HepG2 (cell line): Measurements from ENCODE around the gene KIF26B. TPM values are rescaled to one million over a fixed set of nuclear protein-coding genes. Genes with fewer than 3 reads are reported as not detected.

Source experiments
- ATAC-seq: fragments of 200-7000 bp; cut with Tn5 transposase; 3 replicates; pipeline ENCODE4 v1.9.1; 2020; ENCODE audit warnings: mild to moderate bottlenecking, moderate library complexity
- BruUV-seq: library from RNA; stranded (reverse); fragments of 400-500 nt; replicated peaks from 2 replicates; lab custom pipeline; 2021; lab: Mats Ljungman, UMichigan
- CTCF ChIA-PET: fragments of 300-600 bp; formaldehyde crosslinking; extraction: SDS; loops from one replicate; lab custom pipeline; 2021; ENCODE audit warnings: low total read pairs, inconsistent platforms, low intra/inter-chr PET ratio; lab: Yijun Ruan, JAX
- POLR2A ChIA-PET: fragments of 350-600 bp; sonication (Branson Sonifier 250); formaldehyde crosslinking; loops from one replicate; lab custom pipeline; 2020; ENCODE audit warnings: antibody characterized with exemption, inconsistent platforms; lab: Yijun Ruan, JAX
- DNase-seq: peaks from one replicate; pipeline ENCODE4 v3.0.0-alpha.2; 2015; ENCODE audit warnings: low spot score
- FAIRE-seq: peaks from 3 replicates; lab custom pipeline; 2011; peaks lifted over from hg19 to GRCh38; lab: Jason Lieb, UNC
- H2AFZ ChIP-seq: one replicate; pipeline ENCODE4 v1.6.1; 2011; ENCODE audit warnings: low read length, inconsistent platforms
- H3K27ac ChIP-seq: fragments of 300-600 bp; 3 replicates; pipeline ENCODE4 v1.8.0; 2011; ENCODE audit warnings: mixed run types, mild to moderate bottlenecking, mixed read lengths, low read length, inconsistent platforms; ENCODE audit not compliant: insufficient read depth; ENCODE audit errors: extremely low read length
- H3K27me3 ChIP-seq, 2 experiments: fragments of 200-600 bp in 1 of 2; 2 replicates in 1 of 2; 3 replicates in 1 of 2; pipeline versions ENCODE4 v1.6.0 to v1.8.0; 2011; ENCODE audit warnings: low read length in 2 of 2, mild to moderate bottlenecking in 2 of 2, moderate library complexity in 2 of 2, inconsistent platforms in 1 of 2; ENCODE audit not compliant: insufficient read depth in 2 of 2, control insufficient read depth in 1 of 2
- H3K36me3 ChIP-seq, 2 experiments: fragments of 200-600 bp in 1 of 2; replicated peaks in 1 of 2; 2 replicates in 1 of 2; 3 replicates in 1 of 2; pipeline versions ENCODE4 v1.5.1 to v1.8.0; 2011; ENCODE audit warnings: low read length in 2 of 2, inconsistent platforms in 1 of 2; ENCODE audit not compliant: insufficient read depth in 2 of 2, control insufficient read depth in 1 of 2
- H3K4me1 ChIP-seq: 2 replicates; pipeline ENCODE4 v1.5.1; 2012; ENCODE audit warnings: low read length, inconsistent platforms; ENCODE audit not compliant: insufficient read depth
- H3K4me2 ChIP-seq: 2 replicates; pipeline ENCODE4 v1.6.0; 2011; ENCODE audit warnings: low read depth, low read length, inconsistent platforms
- H3K4me3 ChIP-seq, 3 experiments: fragments of 200-600 bp in 1 of 3; sonication (generic), shearing (Covaris generic) in 1 of 3; replicated peaks in 1 of 3; 2 replicates each; pipeline ENCODE4 v1.5.1; 2011 to 2016; ENCODE audit warnings: low read length in 3 of 3, inconsistent platforms in 2 of 3, low read depth in 2 of 3, mild to moderate bottlenecking in 2 of 3, control low read depth in 1 of 3, mixed read lengths in 1 of 3; ENCODE audit not compliant: insufficient read depth in 1 of 3
- H3K79me2 ChIP-seq: one replicate; pipeline ENCODE4 v1.6.1; 2011; ENCODE audit warnings: low read length, inconsistent platforms; ENCODE audit not compliant: insufficient read depth
- H3K9ac ChIP-seq: 2 replicates; pipeline ENCODE4 v1.6.0; 2011; ENCODE audit warnings: mild to moderate bottlenecking, low read depth, low read length, inconsistent platforms; ENCODE audit not compliant: insufficient read depth
- H3K9me3 ChIP-seq: 2 replicates; pipeline ENCODE4 v1.5.1; 2012; ENCODE audit warnings: mild to moderate bottlenecking, low read length
- H4K20me1 ChIP-seq: 2 replicates; pipeline ENCODE4 v1.6.0; 2011; ENCODE audit warnings: inconsistent platforms, mild to moderate bottlenecking, low read length, moderate library complexity; ENCODE audit not compliant: insufficient read depth
- AGO2 ChIP-seq: fragments of 200-400 bp; formaldehyde crosslinking; optimal IDR thresholded peaks from 2 replicates; pipeline ENCODE3; 2017; ENCODE audit warnings: mild to moderate bottlenecking, low read depth, low read length, moderate library complexity
- KIAA2018 ChIP-seq: sonication (generic); formaldehyde crosslinking; IDR thresholded peaks from 2 replicates; pipeline ENCODE4 v1.5.0; 2020; ENCODE audit warnings: mild to moderate bottlenecking, missing genetic modification reagents, borderline replicate concordance
- MLLT10 ChIP-seq: sonication (generic); formaldehyde crosslinking; IDR thresholded peaks from 2 replicates; pipeline ENCODE4 v1.4.0; 2020; ENCODE audit warnings: missing genetic modification reagents
- SMAD3 ChIP-seq: sonication (generic); formaldehyde crosslinking; IDR thresholded peaks from 2 replicates; pipeline ENCODE4 v1.4.0; 2020; ENCODE audit warnings: missing genetic modification reagents
- ZNF383 ChIP-seq: sonication (generic); formaldehyde crosslinking; IDR thresholded peaks from 2 replicates; pipeline ENCODE4 v1.4.0; 2020; ENCODE audit warnings: missing genetic modification reagents, mild to moderate bottlenecking, borderline replicate concordance
- ZNF691 ChIP-seq: sonication (generic); formaldehyde crosslinking; IDR thresholded peaks from 2 replicates; pipeline ENCODE4 v1.4.0; 2020; ENCODE audit warnings: missing genetic modification reagents, low read depth, mild to moderate bottlenecking, borderline replicate concordance
- WGBS: methylation state at CpG from one replicate; pipeline ENCODE4 v1.1.6; 2017; ENCODE audit warnings: low lambda C conversion rate; 5-methylcytosine and 5-hydroxymethylcytosine counted together
- in situ Hi-C: cut with HindIII; loops from 2 replicates; pipeline ENCODE4 v1.10.0; 2017; ENCODE audit warnings: low pct_unique_long_range_greater_than_20kb; ENCODE audit not compliant: extremely low pct_ligation_motif_present
- intact Hi-C: fragments of 100-400 bp; cut with micrococcal nuclease; formaldehyde crosslinking; loops from one replicate; pipeline ENCODE4 v1.10.0; 2022; ENCODE audit not compliant: unreplicated experiment
- polyA plus RNA-seq, 8 experiments: library from polyadenylated mRNA; depleted of rRNA in 3 of 8; stranded (reverse) in 7 of 8; unstranded in 1 of 8; fragments of >200 nt; fragmentation: Illumina TruSeq in 4 of 8; extraction: Trizol in 4 of 8; gene quantifications; 2 replicates each; pipeline versions ENCODE4 v1.2.1 to v1.2.3, GENCODE V29; 2011 to 2016; ENCODE audit warnings: low read depth in 4 of 8, missing spikeins in 1 of 8, mixed read lengths in 1 of 8; ENCODE audit not compliant: insufficient read depth in 1 of 8
- total RNA-seq, 5 experiments: library from RNA; depleted of rRNA; stranded (reverse); fragments of >200 nt; fragmentation: Illumina TruSeq; extraction: Trizol; gene quantifications; 2 replicates each; pipeline ENCODE4 v1.2.3, GENCODE V29; 2016; ENCODE audit warnings: low read depth in 1 of 5

KIF26B gene
- total and polyA plus RNA-seq, 2 of the 13 experiments (the other 11 are each of a cell fraction or from before 2014, with no cell fraction given): 0.08 to 0.09 TPM

- TF ChIP-seq KIAA2018 (CRISPR knock-in tag): no peak
Measured at GRCh38 chr1:245718123-245718522, 563.3 kb downstream of the KIF26B start (continued).

GRCh38 chr1:245718951-245719350, 564.2 kb downstream of the KIF26B start:
- H3K27me3 ChIP-seq: no peaks in the 10 kb centered on the region
- H4K20me1 ChIP-seq: no peaks in the 10 kb centered on the region
- H3K9ac ChIP-seq: no peak overlapping the region
- H2AFZ ChIP-seq: no peak overlapping the region
- DNase-seq (no peak), FAIRE-seq (no peak), ATAC-seq (no peak)
- no peak overlapping the region for H3K27ac ChIP-seq
- no peaks in the 10 kb centered on the region for H3K36me3 ChIP-seq
- no TSS peak for BruUV-seq
- 64% methylated on average over 4 of the region's 4 CpGs for WGBS
- no peaks in the 10 kb centered on the region for H3K79me2 ChIP-seq
- POLR2A ChIA-PET: no interaction called here
- no peaks in the 10 kb centered on the region; the same call in 1 of the 2 replicates for H3K4me1 ChIP-seq
- CTCF ChIA-PET: no interaction called here
- intact Hi-C loops (no loop called here), in situ Hi-C loops (no loop called here)
- H3K9me3 ChIP-seq: no peaks in the 10 kb centered on the region
- no peak overlapping the region for H3K4me2 ChIP-seq
- no peak overlapping the region for H3K4me3 ChIP-seq
- TF ChIP-seq AGO2 (no peak), SMAD3 (CRISPR knock-in tag) (no peak), ZNF691 (CRISPR knock-in tag) (no peak), MLLT10 (CRISPR knock-in tag) (no peak), ZNF383 (CRISPR knock-in tag) (no peak)
